Posterior vena cava (tissue), 2 donors: Measurements from ENCODE around the gene ZNF768. TPM values are rescaled to one million over a fixed set of nuclear protein-coding genes. Genes with fewer than 3 reads are reported as not detected.

Experiments used
- DNase-seq: peaks from one replicate; pipeline ENCODE4 v3.0.0-alpha.2; 2020; ENCODE audit warnings: low spot score
- intact Hi-C, 2 donors: fragments of 100-400 bp; cut with DNase I; formaldehyde crosslinking; loops; one replicate each; pipeline versions ENCODE4 v1.14.1 to v1.14.2; 2022 to 2023
- total RNA-seq, 2 donors: library from RNA; stranded (reverse); fragmentation: NEBNext Ultra II Directional; extraction: Animal tissue kit (Norgen Biotek cat#: 25700); gene quantifications; one replicate each; pipeline ENCODE4 v1.2.1, GENCODE V29; 2021
- donor health status: DM: yes; HTN: yes; CAD: no.
- donor health status: DM: yes; HTN: yes; CAD: no.

Gene ZNF768
- total RNA-seq, 2 donors from 2014 or later, result 21.9 to 27.3 TPM

DNA sequence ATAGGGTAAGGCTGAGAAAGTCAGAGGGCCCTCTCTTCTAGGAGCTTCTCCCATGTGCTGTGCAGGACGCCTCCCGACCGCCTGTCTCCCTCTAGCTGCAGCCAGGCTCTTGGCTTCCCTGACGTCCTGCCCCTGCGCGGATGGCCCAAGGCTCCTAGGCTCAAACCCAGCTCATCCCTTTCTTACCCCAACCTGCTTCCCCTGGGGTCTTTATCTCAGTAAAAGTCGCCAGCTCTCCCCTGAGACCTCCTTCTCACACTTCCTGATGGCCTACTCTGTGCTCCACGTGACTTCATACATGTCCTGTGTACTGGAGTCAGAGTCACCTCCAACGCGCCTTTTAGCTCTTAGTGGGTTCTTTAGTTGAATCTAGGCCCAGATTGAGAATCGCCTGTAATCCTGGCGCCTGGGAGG, 9.4 kb upstream of the ZNF768 start:
- peak; percentile 91 for DNase-seq

DNA sequence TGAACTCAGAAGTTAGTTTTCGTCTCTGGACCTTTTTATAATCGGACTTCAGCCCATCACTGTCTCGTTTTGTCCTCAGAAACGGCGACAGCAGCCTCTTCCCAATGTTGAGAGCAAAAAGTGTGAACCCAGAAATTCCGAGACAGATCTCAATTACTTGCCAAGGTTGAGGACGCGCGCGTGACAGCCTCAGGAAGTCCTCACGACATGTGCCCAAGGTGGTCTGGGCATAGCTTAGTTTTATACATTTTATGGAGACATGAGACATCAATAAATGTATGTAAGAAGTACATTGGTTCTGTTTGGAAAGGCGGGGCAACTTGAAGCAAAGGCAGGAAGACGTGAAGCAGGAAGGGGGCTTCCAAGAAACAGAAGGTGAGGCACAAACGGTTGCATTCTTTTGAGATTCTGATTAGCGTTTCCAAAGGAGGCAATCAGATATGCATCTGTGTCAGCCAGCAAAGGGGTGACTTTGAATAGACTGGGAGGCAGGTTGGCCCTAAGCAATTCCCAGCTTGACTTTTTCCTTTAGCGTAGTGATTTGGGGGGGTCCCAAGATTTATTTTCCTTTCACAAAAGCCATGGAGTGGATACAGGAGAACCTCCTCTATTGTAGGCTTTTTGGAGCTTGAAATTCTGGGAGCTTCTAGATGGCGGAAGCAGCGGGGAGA, 8.9 kb upstream of the ZNF768 start:
- intact Hi-C loops, result no loop called here
- DNase-seq, result no peak

More for the DNA sequence above, 9.4 kb upstream of the ZNF768 start:
- intact Hi-C loops, result no loop called here

DNA sequence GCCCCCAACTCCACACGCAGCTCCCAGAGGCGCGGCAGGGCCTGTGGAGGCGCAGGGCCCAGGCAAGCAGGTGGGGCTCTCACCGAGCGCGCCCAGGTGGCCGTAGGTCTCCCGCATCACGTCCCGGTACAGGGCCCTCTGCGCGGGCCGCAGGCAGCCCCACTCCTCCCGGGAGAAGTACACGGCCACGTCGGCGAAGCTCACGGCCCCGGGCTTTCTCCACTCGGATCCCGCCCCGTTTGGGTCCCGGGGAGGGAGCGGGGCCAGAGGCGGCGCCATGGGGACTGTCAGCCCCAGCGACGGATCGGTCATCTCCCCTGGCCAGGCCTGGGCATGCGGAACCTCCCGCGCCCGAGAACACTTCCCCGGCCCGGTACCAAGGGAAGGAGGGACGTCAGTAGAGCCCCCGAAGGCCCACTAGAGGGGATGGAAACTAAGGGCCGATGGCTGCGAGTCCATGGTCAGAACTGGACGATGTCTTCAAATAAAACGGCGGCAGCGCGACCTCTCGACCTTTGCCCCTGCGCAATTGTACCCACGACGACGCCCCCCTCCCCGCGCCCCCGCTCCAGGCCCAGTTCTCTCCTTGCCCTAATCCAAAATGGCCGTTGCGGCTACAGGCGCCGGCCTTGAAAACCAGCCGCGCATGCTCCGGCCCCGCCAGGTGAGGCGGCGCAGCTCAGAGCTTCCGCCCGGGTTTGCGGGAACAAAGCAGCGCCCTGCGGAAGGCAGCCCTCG, 8.2 kb upstream of the ZNF768 start, which contains the start of gene ZNF747:
ZNF747 (minus strand) TSS at position 491 of the 738 bp plus-strand sequence; CDS start at position 312, 179 bp downstream.
- intact Hi-C loops, result no loop called here
- DNase-seq, result peak; percentile 97

DNA sequence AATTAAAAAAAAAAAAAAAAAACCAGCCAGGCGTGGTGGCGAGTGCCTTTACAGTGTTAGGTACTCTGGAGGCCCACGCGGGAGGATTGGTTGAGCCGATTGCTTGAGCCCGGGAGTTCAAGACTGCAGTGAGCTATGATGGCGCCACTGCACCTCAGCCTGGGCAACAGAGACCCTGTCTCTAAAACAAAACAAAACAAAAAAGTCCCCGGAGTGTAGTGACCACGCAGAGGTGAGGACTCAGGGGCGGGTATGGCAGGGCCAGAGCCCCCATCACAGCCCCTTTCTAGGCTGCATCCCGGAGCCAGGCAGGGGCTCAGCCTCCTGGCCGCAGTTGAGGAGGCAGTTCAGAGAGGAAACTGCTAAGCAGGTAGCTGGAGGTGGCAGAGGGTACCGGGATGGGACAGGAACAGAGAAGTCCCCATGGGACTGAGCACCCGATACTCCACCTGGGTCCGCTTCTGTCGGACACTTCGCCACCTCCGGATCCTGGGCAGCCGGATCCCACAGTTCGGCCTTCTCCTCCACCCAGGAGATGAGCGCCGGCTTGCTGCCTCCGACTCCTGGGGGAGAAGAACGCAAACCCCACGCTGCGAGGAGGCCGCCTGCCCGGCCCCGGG, 7.5 kb upstream of the ZNF768 start:
- intact Hi-C loops, result no loop called here
- DNase-seq, result no peak

DNA sequence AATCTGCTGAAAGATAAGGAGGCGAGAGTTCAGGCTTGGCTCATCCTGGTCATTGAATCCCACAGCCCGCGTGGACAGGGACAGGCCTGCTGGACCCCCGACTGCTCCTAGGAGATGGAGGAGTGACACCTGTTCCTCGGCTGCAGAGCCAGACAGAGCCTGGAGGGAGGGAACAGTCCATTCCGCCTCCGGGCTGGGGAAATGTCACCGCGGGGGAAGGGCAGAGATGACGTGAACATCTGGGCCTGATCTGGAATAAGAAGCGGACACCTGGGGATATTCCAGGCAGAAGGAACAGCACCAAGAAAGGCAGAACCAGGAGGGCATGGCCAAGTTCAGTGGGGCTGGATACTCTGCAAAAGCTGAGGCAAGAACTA, 6.8 kb upstream of the ZNF768 start:
- DNase-seq, result no peak
- intact Hi-C loops, result no loop called here

DNA sequence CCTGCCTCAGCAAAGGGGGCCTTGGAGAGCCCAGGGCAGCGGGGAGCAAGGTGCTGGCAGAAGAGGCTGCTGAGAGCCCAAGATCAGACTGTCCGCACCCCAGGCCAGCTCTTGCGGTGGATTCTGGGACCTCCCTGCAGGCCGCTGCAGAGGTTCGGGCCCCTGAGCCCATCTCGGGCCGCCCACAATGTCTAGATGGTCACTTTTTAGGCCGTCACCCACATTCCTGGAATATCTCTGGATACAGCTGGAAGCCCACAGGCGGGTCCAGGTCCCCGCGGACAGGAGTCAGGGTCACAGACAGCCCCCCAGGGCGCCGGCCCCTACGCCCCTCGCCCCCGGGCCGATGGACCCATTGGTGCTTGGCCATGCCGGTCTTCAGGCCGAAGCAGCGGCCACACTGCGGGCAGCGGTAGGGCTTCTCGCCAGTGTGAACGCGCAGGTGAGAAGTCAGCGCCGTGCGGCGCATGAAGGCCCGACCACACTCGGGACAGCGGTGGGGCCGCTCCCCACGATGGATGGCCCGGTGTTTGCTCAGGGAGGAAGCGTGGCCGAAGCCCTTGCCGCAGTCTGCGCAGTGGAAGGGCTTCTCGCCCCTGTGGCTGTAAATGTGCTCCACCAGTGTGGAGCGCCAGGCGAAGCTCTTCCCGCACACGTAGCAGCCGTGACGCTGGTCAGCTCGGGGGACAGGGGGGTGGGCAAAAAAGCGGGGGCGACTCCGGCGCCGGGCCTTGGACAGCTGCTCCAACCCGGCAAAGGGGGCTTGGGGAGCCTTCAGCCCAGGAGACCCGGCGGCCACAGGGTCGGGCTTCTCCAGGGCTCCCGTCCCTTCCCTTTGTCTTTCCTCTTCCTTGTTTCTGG, 6.1 kb upstream of the ZNF768 start:
- intact Hi-C loops, result loop anchor here in 1 of 2 donors (1.0 kb wide), 1 partner anchor 36 kb away; no protein-coding TSS in a partner anchor
- no peak for DNase-seq

DNA sequence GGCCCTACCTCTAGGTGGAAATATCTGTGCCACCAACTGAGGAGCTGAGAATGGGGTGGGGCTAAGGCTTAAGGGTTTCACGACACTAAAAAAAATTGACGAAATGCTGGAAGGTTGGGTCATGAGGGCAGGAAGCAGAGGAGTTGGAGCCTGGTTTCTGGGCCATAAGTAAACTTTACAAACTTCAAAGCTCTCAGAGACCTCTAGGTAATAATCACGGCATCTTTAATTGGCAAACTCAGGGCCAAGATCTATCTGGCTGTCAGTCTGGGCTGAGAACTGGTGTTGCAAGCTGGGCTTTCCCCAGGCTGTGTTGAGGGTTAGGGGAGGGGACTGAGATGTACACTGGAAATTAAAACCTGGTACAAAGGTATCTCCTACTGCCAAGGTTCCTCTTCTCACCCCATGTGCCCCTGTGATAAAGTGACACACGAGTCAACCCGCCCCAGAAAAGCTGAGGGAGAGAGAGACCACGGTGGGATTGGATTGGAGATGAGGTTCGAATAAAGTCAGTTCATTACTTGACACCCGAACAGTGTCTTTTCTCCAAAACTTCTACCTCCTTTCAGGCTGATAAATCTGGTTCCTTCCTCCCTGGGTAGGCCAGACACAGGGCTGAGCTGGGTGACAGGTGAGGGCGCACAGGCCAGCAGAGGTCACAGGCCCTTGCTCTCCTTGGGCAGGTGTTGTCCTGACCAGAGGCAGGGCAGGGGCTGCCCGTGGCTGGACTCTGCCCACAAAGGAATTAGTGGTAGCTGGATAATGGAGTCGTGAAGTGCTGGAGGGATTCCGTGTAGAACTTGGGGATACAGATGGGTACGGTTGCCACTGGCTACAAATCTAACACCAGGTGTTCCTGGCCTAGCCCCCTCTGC, 4.0 kb upstream of the ZNF768 start:
- intact Hi-C loops, result no loop called here
- no peak for DNase-seq

DNA sequence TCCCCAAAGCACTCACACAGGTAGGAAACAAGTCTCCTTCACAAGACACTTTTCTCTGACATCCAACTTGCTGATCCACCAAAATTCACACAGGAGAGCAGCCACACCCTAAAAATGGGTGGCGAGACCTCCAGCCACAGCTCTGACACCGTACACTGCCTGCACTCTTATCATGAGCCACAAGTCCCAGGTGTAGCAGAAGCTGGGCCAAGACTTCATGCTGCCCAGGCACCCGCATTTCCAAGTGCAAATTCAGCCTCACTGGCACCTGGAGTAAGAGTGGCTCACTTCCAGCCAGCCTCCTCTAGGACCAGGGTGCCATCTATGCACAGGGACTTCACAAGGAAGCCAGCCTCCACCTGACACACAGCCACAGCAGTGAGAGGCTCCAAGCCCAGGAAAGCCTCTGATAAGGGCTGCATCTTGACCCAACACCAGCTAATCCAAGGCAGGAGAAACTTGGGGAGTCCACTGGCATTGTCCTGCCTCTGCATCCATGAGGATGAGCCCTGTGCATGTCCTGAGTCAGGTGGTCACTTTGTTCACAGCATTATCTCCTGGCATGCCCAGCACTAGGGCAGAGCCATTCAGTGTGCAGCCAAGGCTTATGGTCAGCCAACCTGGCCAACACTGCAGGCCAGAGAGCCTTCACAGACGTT, 2.6 kb upstream of the ZNF768 start:
- DNase-seq, result no peak
- intact Hi-C loops, result loop anchor here (10.0 kb wide), 2 partner anchors 56 to 84 kb away; partner anchors contain the start of genes SEPHS2 (in 1 of the 2) and ZNF785 (in 1 of the 2)

DNA sequence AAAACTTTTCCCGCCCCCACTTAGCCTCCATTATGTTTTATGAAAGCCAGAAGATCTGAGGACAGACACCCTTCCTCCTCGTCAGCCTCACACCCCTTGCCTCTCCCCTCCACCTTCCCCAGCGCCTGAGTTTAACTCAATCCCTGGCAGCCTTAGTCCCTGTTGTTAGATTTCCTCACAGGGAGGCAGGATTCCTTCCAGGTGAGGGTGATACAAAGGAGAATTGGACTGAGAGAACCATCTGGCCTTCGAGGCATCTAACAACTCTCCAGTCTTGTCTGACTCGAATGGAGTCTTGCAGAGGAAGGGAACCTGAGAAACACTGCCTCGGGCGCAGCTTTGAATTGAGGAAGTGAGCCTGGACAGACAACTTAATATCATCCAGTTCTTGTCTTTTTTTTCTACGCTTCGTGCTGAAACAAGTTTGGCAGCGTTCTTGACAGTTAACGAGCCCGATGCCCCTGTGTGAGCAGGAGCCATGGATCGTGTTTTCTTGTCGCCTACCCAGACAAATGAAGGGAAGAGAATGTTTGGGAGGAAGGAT, 1.3 kb upstream of the ZNF768 start:
- DNase-seq, result peak; percentile 73
- intact Hi-C loops, result loop anchor here (10.0 kb wide), 2 partner anchors 57 to 83 kb away; partner anchors contain the start of genes SEPHS2 (in 1 of the 2) and ZNF785 (in 1 of the 2)

DNA sequence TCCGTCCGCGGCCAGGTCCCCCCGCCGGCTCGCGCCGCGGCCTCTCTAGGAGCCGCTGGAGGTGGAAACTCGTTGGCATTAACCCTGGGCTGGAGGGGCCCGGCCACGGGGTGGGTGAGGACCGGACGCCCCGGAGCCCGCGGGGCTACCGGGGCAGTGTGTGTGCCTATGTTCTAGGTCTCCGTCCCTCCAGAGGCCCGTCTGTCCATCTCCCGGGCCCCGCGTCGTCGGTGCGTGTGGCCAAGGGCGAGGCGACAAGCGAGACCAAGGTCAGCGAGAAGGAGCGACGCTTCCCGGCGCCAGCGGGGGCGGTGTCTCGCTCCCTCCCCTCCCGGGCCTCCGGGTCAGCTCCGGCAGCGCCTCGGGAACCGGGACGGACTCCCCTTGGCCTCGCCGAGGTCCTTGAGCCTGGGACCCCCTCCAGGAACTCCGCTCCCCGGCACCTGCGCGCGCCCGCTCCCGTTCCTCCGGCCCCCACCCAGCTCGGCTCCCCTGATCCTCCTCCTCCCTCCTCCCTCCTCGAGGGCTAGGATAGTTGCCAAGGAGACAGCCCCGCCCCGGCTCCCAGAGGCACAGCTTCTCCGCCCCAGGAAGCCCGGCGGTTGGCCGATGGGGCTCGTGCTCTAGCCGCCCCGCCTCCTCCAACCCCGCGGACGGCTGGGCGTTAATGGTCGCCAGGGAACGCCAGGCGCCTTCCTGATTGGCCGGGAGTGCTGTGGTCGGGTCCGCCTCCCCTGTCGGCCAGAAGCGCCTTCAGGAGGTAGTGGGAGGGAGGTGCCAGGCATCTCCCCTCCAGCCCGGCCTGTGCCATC, 663 bp upstream of the ZNF768 start:
- peak; percentile 99 for DNase-seq
- intact Hi-C loops, result loop anchor here (10.0 kb wide), 2 partner anchors 58 to 82 kb away; partner anchors contain the start of genes SEPHS2 (in 1 of the 2) and ZNF785 (in 1 of the 2)

DNA sequence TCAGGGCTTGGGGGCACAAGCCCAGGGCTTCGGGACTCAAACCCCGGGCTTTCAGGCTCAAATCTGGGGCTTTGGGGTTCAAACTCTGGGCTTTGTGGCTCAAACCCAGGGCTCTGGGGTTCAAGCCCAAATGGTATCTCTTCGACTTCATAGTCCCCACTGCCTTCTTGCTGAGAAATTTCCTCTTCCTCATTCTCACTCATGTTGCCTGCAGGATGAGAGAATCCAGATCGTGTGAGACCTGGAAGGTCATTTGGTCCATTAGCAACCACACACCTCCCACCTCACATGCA, 576 bp downstream of the ZNF768 start:
- intact Hi-C loops, result loop anchor here (10.0 kb wide), 2 partner anchors 59 to 81 kb away; partner anchors contain the start of genes SEPHS2 (in 1 of the 2) and ZNF785 (in 1 of the 2)
- DNase-seq, result no peak

DNA sequence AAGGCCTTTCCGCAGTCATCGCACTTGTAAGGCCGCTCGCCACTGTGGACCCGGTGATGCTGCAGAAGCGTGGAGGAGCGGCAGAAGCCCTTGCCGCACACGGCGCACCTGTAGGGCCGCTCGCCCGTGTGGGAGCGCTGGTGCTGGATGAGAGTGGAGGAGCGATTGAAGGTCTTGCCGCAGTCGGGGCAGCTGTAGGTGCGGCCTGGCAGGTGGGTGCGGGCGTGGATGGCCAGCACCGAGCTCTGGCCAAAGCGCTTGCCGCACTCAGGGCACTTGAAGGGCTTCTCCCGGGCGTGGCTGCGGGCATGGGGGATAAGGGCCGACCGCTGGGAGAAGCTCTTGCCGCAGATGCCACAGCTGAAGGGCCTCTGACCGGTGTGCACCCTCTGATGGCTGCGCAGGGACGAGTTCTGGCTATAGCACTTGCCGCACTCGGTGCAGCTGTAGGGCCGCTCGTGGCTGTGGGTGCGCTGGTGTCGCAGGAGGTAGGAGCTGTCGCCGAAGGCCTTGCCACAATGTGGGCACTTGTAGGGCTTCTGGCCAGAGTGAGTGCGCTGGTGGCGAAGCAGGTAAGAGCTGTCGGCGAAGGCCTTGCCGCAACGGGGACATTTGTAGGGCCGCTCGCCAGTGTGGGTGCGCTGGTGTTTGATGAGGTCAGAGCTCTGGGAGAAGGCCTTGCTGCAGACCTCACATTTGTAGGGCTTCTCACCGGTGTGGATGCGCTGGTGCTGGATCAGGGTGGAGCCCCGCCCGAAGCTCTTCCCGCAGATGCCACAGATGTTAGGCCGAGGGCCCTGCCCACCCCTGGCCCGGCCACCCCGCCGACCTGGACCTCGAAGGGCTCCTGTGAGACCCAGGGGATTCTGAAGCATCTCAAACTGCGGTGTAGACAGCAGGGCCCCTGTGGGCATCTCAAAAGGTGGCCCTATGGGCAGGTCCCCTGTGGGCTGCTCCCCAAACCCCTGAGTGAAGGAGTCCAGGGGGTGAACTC, 1.5 kb downstream of the ZNF768 start:
- intact Hi-C loops, result loop anchor here (10.0 kb wide), 2 partner anchors 60 to 80 kb away; partner anchors contain the start of genes SEPHS2 (in 1 of the 2) and ZNF785 (in 1 of the 2)
- DNase-seq, result peak; percentile 80

DNA sequence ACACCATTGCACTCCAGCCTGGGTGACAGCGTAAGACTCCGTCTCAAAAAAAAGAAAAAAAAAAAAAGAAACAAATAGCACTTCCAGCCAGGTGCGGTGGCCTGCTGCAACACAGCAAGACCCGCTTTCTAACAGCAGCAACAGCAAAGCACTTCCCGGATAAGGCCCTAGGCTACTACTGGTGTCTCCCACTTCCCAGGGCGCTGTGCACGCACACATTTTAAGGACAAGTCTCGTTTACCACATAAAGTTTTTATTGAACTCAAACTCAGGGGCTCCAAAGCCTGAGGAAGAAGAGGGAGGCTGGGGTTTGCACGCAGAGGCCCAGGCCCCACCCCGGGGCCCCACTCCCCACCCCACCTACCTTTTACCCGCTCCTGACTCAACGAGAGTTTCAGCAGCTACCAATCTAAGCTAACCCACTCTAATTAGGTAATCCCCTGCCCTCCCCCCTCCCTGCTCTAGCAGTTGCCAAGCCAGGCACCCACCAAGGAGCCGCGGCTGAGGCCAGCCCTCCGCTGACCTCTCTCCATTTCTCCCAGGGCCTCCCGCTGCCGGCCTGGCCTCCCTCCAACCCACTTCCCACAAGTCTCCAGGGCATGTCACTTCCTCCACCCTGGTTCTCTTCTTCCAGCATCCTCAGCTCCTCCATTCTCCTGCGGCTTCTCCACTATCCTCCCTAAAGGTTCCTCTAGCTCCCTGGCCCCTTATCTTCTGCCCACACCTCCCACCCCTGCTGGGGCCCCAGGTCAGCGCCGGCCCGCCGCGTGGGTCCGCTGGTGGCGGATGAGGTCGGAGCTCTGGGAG, 2.4 kb downstream of the ZNF768 start:
- intact Hi-C loops, result loop anchor here (10.0 kb wide), 2 partner anchors 61 to 79 kb away; partner anchors contain the start of genes SEPHS2 (in 1 of the 2) and ZNF785 (in 1 of the 2)
- DNase-seq, result peak; percentile 78
